Stimulated activated CD8-positive, alpha-beta memory T cell treated with anti-CD3 and anti-CD28 coated beads, Interleukin-15, amount 100 ng/mL, for 48 hours (primary cell): ENCODE data around the gene PITPNM1.
A peak's percentile ranks its signal among the peaks of the same experiment; 100 is the strongest.
"Not testable (repeated sequence)": the region's sequence is repeated elsewhere in the genome, so short reads cannot be mapped to it uniquely, and the experiment has no call there.

Source experiments
- DNase-seq, 2 donors: peaks; one replicate each; pipeline ENCODE4 v3.0.0-alpha.2; 2020; ENCODE audit warnings: low read depth in 2 of 2

The PITPNM1 gene

DNA sequence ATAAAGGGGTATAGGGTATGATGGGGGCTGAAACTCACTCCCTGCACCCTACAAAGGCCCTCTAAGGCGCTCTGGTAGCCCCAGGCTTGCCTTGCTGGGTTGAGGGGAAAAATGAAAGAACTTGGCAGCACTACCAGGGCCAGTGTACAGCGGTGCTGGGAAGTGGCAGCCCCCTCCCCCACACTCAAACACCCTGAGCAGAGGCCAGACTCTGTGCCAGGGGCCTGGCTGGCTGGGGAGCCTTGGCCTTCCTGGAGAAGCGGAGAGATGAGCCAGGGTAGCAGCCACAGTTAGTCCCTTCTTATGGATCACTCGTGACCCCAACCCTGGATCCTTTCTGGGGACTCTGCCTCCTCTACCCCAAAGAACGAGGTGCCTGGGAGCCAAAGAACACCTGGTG is 38.8 kb downstream of the PITPNM1 start:
- no peak for DNase-seq

DNA sequence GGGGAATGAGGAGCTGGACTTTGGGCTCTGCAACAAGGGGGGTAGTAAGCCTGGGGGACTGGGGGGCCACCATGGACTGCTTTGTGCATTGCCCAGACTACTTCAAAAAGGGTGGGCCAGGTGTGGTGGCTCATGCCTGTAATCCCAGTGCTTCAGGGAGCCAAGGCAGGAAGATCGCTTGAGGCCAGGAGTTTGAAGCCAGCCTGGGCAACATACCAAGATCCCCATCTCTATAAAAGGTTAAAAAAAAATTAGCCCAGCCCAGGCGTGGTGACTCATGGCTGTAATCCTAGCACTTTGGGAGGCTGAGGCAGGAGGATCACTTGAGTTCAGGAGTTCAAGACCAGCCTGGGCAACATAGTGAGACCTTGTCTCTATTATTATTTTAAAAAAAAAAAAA is 39.6 kb downstream of the PITPNM1 start:
- DNase-seq = not testable (repeated sequence)

DNA sequence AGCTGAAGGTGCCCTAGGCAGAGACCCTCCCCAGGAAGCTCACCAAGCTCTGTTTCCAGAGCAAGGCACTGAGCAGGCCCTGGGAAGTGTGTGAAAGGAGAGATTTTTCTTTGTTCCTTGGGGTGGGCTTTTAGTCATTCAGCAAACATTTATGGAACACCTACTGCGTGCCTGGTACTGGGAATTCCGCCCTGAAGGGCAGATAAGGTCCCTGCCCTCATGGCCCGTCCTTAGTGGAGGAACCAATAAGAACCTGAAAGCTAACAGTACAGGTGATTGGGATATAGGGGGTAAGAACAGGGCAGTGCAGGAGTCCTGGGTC is 40.0 kb downstream of the PITPNM1 start:
- no peak for DNase-seq

DNA sequence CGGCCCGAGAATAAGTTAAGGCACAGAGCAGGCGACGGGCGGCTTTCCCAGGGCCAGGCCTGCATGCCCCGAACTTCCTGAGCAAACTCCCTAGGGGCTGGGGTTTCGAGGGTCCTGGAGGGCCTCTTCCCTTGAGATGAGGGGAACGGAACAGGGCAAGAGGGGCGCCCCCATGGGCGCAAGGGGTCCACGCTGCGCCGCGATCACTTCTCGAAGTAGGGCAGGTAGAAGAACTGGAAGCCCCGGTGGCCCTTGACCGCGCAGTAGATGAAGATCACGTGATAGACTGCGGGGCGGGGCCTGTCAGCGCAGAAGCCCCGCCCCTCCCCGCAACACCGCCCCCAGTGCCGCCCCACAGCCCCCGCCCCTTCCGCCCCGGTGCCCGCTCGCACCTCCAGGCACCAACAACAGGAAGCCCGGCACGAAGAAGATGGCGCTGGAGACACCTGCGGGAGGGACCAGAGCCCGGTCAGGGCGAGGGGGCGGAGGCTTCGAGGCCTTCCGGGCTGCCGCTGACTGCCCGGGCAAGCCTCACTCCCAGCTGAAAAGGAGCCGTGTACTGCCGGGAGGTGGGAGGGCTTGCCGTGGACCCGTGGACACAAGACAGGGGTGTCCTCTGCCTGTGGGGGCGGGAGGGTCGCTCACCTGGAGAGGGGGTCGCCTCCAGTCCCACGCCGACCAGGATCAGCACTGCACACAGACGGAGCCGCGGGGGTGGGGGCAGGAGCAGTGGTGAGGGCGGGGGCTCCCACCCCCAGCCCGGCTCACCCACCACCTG is 40.6 kb downstream of the PITPNM1 start:
- DNase-seq = peak; percentile 88

DNA sequence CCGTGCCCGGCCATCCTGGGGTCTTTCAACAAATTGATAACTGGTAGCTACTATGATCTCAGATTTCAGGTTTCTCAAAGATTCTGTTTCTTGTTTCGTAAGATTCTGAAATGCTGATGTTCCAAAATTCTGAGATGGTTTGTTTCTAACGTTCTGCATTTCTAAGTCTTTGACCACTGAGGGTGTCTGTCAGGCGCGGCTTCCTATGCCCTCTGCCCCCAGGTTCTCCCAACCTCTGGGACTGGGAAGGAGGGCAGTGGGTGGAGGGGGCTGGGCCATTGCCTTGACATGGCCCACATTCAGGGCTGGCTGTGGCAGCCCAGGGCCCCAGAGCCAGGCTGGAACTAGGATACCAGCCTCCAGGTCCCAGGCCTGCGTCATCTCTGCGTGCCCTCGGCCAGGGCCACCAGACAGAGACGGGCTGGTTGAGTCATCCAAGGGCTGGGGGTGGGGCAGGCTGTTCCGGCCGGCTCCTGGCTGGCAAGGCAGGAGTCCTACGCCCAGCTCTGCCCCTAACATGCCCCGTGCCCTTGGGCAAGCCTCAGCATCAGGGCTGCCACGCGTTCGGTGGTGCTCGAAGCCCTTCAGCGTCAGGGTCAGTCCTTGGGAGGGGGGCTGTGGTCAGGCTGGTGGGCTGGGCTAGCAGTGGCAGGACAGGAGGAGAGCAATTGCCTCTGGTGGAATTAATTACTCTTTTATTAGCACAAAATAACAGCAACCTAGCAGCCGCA is 41.3 kb downstream of the PITPNM1 start:
- DNase-seq = no peak

DNA sequence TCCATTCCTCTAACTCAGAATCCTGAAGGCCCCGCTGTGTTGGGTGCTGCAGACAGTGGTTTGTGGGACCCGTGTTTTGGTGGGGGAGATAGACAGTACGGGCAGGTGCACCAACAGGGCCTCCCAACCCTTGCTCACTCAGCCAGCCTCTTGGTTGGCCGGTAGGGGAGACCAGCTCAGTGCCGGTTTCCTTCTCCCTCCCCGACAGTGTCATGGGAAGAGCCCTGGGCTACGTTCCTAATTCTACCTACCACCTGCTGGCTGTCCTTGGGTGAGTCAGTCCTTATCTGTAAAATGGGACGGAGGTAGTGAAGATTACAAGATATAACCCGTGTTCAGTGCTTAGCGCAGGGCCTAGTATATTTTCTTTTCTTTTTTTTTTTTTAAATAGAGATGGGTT is 42.0 kb downstream of the PITPNM1 start:
- no peak for DNase-seq

DNA sequence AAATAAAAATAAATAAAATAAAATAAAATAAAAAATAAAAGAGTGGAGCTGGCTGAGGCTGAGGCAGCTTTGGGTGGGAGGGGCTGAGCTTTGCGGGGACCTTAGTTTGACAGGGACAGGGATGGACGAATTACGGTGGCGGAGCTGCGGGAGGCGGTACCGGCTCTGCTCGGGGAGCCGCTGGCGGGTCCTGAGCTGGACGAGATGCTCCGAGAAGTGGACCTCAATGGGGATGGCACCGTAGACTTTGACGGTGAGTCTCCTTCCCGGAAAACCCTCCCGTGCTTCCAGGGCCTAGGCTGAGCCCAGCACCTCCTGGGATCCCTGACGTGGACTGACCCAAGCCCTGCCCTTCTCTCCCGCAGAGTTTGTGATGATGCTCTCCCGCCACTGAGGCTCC is 46.9 kb downstream of the PITPNM1 start:
- DNase-seq = no peak

DNA sequence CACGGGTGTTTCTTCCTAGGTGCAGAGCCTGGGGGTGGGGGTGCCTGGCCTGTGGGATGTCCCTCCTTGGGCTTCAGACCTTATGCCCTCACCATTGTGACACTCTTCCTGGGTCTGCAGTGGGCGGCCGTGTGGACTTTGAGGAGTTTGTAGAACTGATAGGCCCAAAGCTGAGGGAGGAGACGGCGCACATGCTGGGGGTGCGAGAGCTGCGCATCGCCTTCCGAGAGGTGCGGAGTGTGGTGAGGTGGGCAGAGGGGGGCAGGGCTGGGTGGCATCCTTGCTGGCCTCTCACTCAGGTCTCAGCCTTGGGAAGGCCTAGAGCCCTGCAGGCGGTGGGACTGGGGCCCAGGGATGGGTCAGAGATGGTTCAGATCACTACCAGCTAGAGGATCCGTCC is 47.7 kb downstream of the PITPNM1 start:
- no peak for DNase-seq

DNA sequence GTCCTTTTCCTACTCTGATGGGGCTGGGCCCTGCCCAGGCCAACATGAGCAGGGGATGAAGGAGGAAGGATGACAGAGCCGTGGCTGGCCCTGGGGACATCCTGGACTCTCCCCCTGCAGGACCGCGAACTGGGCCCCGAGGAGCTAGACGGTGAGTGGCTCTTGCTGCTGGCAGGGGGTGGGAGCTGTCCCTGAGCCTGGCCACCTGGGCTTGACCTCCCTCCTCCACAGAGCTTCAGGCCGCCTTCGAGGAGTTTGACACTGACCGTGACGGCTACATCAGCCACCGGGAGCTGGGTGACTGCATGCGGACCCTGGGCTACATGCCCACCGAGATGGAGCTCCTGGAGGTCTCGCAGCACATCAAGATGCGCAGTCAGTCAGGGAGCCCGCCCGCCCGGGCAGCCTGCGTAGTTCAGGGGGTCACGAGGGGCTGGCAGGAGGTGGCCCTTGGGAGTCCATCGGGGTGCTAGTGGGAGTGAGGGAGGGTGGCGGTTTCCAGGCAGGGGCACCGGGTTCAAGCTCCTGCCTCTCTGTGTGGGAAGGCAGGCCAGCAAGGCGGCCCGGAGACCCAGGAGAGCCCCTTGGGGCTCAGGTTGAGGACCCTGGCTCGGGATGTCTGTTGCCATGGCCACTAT is 49.0 kb downstream of the PITPNM1 start:
- DNase-seq = no peak

DNA sequence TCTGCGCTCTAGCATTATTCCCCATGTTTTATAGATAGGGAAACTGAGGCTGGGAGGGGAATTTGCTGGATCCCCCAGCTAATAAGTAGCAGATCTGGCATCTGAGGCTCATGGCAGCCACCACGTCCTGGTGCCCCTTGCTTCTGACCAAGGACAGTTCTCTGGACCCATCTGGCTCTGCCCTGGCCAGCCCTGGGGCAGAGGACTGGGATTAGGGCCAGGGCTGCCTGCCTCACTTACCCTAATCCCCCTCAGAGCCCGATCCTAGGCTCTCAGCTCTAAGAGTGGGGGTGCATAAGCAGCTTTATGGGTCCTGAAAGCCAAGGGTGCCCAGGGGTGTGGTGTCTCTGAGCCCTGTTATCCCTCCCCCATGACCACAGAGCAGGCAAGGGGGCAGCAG is 50.1 kb downstream of the PITPNM1 start, which contains the start of gene CABP4:
TSS of gene CABP4 (plus strand) at position 301 of the 400 bp plus-strand sequence. CDS start at position 371, 70 bp downstream.
- no peak for DNase-seq

DNA sequence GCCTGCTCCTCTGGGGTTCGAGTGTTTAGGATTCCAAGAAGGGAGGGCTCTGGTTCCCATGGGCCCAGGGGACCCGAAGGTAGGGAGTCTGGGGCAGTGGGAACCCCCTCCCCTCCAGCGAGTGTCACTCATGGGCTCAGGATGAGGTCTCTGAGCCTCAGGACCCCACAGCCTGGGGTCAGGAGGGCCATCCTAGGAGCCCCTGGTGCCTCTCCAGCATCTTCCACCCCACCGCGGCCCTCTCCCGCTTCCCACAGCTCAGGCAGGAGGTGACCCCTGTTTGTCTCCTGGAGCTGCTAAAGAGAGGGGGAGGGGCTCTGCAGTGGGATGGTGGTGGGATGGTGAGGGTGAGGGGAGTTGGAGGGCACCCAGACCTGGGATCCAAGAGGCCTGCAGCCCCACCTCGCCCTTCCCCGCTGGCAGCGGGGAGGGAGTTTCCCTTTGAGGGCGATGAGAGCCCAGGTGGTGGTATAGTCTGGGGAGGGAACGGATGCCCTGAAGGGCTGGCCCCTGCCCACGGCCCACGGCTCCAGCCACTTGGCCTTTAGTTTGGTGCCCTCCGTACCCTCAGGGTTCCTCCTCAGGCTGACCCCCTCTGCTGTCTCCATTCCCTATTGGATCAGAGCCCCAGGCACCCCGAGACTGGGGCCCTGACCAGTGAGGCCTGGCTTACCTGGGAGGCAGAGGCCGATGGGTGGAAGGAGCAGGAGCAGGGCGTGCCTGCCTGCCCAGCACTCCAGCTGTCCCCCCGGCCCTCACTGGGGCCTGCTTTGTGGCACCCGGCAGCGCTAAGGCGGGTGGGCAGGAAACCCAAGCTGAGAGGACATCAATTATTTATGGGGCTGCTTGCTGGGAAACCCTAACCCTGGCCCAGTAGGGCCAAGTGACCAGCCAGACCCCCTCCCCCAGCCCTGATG is 51.1 kb downstream of the PITPNM1 start:
- no peak for DNase-seq

DNA sequence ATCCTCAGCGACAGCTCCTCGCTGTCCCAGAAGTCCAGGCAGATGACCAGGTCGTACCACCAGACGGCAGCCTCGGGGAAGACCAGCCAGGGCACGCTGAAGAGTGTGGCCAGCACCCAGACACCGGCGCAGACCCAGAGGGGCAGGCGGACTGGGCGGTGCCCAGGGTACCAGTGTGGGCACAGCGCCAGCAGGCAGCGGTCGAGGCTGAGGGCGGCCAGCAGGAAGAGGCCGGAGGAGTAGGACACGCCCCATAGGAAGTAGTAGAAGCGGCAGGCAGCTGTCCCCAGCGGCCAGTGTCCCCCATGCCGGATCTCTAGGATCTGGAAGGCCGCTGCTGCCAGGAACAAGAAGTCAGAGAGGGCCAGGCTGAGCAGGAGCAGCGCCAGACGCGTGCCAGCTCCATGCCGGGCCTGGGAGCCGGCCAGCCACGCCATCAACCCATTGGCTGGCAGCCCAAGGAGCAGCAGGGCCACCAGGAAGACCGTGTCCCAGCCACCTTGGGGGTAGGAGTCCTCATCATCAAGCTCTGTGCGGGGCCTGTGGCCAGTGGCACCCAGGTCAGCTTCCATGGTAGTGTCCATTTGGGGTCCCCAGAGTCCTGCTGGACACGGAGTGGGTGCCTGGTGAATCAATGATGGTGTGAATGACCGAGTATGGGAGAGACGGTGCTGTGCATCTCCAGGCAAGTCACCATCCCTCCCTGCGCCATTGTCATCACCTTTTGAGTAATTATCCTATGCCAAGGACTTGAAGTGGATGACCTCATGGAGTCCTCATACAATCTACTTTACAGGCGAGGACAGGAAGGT is 52.8 kb downstream of the PITPNM1 start, which contains the start of gene GPR152:
TSS of gene GPR152 (minus strand) at position 589 of the 812 bp plus-strand sequence. CDS start at position 584, 5 bp downstream.
- DNase-seq = no peak

DNA sequence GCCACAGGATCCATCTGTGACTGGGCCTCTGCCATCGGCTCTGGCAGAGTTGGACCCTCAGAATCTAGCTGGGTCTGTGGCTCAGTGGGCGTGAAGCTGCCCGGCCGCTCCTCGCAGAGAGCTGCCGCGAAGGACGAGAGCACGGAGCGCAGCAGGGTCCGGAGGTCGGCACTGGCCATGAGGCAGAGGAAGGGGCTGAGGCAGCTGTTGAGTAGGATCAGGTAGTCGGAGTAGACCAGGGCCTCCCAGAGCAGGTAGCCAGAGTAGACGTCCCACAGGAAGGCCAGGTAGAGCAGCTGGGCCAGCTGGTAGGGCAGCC is 53.5 kb downstream of the PITPNM1 start:
- DNase-seq = no peak

DNA sequence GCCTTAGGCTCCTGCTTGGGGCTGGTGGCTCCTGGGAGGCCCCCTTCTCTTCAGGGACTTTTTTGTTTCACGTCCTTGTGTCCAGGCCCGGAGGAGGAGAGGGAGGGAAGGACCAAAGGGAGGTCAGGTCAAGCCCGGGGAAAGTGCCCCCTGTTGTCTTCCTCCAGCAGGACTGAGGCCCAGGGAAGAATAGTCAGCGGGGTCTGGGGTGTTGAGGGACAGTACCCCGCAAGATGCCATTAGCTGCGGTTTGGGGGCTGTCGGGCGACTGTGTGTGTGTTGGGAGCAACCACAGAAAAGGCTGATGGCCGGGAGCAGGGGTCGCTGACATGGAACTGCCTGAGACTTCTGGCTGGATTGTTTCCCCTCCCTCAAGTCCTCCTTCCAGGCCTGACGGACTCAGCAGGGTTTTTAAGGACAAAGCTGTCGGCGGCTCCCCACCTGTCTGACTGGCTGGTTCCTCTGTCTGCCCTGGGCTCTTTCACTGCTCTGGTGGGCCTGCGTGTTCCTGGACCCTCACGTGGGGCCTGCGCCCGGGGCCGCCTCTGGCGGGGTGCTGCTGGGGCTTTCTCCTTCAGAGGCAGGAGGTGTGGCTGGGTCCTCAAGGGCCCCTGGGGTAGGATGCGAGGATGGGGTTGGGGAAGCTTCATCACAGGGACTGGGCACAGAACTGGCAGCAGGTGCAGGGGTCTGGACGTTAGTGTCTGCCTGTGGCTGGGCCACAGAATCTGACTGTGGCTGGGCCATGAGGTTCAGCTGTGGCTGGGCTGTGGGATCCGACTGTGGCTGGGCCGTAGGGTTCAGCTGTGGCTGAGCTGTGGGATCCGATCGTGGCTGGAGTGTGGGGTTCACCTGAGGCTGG is 54.1 kb downstream of the PITPNM1 start:
- no peak for DNase-seq

DNA sequence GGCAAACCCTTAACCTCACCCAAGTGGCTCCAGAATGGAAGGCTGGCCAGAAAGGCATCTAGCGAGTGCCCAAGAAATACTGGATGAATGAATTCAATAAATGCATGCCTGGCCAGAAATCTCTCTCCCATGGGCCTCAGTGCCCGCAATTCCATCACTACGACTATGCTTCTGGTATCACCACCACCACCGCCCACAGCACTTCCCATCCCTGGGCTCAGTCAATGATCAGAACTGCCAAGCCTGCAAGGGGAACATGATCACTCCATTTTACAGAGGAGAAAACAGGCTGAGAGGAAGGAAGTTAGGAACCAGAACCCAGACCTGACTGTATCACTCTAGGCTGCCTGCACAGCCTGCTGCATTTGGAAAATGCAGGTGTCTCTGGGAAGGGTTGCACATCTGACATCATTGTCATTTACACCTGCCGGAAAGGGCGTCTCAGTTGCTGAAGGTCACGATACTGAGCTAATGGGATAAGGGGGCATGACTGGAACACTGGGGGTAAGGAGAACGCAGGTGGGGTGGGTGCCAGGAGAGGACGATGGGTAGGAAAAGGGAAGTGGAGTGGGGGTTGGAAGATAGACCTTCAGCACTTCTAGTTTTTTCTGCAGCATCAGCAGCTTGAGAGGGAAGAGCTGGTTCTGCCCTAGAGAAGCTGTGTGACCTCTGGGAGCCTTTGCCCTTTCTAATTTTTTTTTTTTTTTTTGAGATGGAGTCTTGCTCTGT is 55.9 kb downstream of the PITPNM1 start:
- no peak for DNase-seq

DNA sequence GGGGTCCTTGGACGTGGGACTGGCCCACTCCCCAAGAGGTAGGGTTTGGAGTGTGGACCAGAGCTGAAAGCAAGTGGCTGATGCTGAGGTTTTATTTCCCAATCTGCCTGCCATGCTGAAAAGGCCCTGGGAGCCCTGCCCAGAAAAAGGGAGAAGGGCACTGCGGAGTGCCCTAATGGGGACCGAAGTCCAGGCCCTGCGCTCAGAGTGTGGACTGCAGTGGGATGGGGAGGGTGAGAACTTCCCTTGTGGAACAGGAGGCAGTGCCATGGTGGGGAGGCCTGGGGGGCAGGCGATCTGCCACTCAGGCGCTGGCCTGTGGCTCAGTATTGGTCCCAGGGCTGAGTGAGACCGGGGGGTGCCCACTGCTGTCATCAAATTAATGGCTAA is 56.9 kb downstream of the PITPNM1 start:
- DNase-seq = no peak

DNA sequence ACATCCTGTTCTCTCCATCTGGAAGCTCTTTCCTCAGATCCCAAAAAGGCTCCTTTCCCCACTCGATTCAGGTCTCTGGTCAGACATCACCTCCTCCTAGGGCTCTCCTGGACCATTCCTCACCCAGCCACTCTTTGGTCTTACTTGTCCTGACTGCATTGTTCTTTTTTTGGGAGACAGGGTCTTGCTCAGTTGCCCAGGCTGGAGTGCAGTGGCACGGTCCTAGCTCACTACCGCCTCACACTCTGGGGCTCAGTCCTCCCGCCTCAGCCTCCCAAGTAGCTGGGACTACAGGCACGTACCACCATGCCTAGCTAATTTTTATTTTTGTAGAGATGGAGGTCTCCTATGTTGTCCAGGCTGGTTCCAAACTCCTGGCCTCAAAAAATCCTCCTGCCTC is 59.6 kb downstream of the PITPNM1 start:
- no peak for DNase-seq

DNA sequence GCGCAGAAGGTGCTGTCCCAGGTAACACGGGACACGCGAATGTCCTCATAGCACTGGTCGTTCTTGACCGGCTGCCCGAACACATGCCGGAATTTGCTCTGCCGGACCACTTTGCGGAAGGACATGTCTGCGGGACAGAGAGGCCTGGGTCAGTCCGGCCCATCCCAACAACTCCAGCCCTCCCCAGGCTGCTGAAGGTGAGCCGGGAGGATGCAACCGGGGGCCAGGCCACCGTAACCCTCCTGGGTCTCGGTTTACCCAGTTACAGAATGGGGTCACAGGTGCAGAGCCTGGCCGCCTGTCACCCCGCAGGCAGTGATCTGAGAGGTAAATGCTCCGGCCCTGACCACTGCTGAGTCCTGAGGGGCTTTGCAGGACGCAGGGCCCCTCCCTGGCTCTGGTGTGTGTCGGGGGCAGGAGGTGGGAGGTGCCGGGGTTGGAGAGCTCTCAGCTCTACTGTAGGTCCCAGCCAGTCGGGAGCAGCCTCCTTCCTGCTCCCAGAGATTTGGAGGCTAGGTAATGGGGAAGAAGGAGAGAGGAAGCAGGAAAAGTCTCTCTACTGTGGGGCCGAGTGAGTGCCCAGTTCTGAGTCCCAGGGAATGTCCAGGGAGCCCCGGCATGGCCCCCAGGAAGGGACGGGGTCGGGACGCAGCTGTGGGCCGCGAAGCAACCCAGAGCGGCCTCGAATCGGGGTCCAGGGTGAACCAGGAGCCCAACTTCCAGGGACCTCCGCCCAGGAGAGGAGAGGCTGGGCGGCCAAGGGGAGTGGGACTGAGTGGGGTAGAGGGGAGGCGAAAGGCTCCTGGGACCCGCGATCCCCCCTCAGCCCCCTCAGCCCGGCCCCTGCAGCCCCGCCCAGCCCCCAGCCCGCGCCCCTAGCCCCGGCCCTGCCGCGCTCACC is 62.4 kb downstream of the PITPNM1 start:
- no peak for DNase-seq
